HG03460 (cell line): ENCODE results near the gene PHF21B.
"Not testable (repeated sequence)": the region's sequence is repeated elsewhere in the genome, so short reads cannot be mapped to it uniquely, and the experiment has no call there.

ENCODE experiments used
- ATAC-seq: cut with Tn5 transposase; IDR thresholded peaks from one replicate; pipeline ENCODE4 v1.9.1; 2021; ENCODE audit not compliant: unreplicated experiment

Gene PHF21B

DNA sequence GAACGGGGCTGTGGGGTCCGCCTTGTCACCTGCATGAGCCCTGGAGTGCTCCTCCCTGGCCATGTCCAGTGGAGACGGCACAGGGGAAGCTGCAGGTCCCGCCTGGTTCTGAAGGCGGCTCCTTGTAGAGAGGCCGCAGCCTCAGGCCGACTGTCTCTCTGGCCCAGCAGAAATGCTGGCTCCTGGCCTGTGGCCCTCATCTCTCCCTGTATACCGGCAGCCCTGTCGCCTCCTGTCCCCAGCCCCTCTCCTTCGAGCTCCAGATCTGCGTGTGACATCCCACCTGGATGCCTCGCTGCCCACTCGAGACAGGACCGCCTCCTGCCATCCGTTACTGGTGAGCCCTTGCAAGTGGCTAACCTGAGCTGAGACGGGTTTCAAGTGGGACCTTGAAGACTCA lies 73.6 kb downstream of the PHF21B start:
- ATAC-seq = no peak

DNA sequence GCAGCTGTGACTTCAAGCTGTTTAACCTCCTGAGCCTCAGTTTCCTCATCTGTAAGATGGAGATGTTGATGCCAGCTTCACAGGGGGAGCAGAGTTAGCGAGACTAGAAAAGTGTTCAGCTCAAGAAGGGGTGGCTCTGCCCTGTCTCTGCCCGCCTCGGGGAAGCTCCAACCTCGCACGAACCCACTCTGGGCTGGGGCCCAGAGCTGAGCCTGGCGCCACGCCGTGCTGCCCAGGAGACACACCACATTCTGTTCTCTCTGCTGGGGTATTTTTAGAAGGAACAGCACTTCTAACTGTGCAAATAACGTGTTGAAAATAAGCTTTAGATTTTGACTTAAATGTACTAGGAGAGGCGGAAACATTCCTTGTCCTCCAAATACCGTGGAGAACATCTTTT lies 74.1 kb downstream of the PHF21B start:
- no peak for ATAC-seq

DNA sequence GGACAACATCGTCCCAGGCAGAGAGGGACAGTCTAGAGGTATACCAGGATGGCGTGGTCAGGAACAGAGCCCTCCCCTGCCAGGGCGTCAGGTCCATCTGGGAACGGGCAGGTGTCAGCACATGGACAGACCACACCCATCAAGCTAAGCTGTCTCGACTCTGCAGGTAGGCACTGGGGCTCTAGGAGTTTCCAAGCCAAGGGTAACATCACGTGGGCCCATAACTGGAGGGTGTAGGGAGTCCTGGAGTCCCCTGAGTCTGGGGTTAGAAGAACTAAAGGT lies 75.4 kb downstream of the PHF21B start:
- ATAC-seq = no peak

DNA sequence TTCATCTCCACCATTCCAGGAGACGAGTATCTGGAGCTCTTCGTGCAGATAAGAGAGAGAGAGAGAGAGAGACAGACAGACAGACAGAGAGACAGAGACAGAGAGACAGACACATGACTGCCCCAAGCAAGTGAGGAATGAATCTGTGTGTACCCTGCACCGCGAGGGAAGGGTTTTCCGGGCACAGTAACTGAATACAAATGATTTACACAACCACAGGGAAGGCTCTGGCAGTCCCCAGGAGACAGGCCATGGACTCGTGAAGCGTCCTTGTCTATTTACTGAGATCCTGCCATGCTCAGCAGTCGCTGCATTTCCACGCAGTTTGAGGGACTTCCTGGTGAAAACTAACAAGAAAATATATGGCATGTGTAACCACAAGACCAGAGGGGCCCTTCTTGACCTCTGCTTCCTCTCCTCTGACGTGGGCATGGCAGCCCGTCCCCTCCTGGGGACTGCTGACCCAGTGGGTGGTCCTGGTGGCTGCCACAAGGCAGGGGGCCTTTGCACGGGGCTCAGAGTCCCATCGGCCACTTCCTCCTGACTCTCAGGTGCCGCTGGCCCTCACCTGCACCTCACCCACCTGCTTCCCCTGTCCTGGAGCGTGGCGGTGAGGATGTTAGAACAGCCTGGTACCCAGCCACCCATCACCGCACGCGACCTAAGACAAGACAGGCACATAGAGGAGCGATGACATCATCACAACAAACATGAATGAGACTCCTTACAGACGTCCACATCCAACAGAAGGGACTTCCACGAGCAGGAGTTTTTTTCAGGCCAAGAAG lies 75.9 kb downstream of the PHF21B start:
- no peak for ATAC-seq

DNA sequence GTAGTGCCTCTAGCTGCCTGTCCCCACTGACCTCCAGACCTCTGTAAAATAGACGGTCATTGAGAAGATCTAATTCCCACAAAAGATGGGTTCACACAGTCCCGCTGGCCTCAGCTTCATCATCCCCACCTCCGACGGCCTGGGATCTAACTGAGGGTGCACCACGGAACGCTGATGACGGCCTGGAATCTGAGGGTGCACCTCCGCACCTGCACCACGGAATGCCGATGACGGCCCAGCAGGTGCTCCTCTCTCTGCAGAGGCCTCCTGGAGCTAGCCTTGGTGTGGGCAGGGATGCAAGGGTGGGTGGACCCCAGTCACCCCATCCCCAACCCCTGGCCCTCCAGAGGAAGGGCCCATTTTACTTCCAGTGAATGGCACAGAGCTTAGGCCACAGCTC lies 77.3 kb downstream of the PHF21B start:
- no peak for ATAC-seq

DNA sequence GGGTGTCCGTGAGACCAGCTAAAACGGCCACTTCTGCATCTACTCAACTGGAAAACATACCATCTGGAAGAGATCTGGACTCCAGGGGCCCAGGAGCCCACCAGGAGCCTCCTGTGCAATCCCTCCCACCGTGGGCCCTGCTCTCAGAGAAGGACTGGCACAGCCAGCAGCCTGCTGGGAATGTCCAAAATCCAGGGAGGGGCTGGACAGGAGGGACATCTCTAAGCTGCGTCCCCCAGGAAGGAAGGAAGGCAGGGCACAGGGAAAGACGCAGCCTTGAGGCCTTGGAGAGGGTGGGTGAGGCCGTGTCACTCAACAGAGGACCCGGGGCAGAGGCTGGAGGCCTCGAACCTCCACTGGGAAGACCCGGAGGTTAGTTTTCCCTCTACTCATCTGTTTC lies 78.0 kb downstream of the PHF21B start:
- no peak for ATAC-seq

DNA sequence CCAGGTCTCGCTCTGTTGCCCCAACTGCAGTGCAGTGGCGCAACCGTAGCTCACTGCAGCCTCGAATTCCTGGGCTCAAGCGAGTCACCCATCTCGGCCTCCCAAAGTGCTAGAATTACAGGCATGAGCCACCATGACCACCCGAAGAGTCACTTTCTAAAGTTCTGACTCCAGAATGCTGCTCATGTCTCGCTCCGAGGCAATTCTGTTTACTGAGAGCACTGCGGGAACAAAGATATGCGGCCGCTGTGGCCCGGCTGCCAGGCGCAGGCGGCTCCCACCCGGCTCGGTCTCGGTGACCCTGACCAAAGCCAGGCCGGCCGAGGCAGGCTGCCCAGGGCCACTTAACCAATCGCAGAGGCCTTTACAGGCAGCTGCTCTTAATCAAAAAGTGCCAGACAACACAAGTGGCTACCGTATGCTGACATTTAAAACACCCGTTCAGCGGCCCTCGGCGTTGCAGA lies 78.7 kb downstream of the PHF21B start:
- no peak for ATAC-seq

DNA sequence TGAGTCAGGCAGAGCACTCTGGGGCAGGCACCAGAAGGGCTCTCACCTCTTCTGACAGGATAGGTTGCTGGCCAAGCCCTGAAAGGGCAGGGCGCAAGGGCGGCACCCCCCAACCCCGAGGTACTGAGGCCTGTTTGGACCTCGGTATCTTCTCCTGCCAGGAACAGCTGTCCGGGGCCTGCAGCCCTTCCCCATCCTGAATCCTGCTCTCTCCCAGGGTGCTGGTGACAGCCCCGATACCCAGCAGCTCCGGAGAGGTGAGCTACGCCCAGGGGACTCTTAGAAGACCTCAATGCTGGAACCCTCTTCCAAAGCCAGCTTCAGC lies 79.1 kb downstream of the PHF21B start:
- ATAC-seq = no peak

DNA sequence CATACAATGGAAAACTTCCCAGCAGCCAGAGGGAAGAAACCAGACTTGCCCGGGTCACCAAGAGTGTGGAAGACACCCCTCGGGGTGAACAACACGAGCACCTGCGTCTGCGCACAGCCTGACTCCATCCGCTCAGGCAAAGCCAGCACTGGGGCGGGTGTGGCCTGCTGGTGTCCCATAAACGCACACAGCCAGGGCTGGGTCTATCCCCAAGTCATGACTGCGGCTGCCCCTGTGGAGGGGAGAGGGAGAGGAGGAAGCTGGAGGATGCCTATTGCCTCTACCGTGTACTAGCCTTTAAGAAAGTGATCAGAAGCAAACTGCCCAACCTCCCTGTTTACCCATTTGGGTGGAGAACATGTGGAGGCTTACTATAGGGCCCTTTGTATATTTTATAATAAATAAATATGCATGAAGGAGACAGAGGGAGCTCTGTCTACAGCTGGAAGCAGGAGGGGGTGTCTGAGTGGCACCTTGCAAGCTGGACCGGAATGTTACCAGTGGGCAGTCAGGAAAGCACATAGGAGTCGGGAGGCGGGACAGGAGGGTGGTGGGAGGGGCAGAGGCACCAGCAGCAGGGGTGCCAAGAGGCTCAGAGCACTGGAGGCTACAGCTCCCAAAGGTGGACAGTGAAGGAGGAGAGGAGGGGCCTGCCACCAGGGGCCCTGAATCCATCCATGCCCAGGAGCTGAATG lies 79.6 kb downstream of the PHF21B start:
- ATAC-seq = no peak

DNA sequence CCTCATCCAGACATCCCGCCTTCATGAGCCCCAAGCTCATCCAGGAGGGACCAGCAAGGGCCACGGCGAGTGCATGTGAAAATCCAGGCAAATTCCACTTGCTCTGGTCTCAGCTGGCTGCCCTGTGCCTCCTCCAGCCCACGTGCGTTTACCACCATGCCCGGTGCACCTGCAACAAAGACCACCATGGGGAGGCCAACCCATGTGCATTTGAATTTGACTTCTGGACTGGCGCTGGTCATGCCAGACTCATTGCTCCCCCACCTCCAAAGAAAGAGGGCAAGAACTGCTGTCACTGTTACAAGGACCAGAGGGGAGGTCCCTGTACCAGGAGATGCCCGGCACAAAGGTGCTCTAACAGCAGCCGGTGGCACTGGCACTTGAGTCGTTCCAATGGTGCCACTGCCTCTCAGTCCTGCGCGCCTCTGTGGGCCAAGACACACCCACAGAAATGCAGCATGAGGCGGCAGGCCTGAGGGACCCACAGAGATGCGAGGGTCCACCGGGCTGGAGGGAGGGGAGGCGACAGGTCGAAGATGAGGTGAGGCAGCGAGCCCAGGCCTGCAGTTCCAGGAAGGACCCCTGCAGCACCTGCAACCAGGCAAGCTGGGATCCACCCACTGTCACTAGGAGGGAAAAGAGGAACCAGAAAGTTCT lies 80.3 kb downstream of the PHF21B start:
- ATAC-seq = no peak

DNA sequence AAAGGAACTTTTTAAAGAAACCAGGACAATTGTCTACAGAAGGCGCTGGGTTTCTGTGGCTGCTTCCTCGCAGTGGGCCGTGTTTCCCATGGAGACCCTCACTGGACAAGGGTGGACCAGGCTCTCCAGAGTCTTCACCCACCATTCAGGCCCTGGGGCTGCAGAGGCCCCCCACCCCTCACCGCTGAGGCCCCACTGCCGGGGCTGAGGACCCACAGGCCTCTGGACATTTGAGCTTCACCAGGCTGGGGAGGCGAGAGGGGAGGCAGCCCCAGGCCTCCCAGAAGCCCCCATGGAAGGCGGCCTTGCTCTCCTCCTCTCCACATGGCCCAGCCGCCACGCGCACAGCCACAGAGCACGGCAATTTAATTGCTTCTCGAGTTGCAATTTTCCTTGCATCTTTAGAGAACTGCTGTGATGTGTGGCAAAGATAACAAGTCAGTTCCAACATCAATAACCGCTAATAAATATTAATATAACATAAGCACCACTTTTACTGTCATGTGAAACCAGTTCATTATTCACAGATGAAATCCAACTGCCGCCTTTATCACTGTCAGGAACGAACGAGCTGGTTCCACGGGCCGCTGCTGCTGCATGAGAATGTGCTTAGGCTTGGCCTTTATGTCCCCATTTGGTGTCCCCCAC lies 81.0 kb downstream of the PHF21B start:
- ATAC-seq = no peak

DNA sequence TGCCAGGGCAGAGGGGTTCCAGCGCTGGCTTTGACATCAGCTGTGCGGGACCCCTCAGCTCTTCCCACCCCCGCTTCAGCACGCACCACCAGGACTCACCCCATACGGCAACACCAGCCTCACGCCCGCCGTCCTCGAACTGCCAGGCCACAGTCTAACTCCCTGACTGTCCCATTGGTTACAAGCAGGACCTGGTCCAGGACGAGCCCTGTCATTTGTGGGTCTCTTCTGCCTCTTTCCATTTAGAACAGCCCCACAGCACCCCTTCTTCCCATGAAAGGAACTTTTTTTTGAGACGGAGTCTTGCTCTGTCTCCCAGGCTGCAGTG lies 81.7 kb downstream of the PHF21B start:
- ATAC-seq = no peak

DNA sequence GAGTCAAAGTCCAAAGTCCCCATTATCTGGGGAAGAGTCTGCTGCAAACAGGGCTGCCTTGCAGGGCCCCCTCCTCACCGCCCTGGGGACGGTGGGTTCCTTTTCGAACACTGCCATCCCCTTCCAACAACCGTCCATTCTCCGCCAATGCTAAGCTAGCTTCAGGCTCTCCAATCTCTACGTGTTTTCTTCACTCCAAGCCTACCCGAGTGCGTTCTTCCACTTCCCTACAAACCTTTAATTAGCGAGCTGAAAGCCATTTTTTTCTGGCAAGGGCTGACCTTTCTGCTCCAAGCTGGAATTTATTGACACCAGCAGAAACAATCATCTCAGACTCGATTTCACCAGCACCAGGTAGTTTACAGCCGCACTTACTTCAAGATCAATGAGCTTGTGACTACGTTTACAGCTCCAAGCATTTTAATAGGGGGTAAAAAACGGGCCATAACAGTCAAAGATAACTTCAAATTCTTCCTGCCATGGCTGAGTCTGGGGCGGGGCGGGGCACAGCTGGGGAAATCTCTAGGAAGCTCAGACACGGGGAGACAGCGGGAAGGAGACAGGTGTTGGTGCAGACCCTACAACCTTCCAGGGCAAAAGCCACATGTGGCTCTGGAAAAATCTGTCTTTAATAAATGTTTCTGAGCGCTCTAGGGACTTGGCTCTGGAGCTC lies 82.2 kb downstream of the PHF21B start:
- no peak for ATAC-seq

DNA sequence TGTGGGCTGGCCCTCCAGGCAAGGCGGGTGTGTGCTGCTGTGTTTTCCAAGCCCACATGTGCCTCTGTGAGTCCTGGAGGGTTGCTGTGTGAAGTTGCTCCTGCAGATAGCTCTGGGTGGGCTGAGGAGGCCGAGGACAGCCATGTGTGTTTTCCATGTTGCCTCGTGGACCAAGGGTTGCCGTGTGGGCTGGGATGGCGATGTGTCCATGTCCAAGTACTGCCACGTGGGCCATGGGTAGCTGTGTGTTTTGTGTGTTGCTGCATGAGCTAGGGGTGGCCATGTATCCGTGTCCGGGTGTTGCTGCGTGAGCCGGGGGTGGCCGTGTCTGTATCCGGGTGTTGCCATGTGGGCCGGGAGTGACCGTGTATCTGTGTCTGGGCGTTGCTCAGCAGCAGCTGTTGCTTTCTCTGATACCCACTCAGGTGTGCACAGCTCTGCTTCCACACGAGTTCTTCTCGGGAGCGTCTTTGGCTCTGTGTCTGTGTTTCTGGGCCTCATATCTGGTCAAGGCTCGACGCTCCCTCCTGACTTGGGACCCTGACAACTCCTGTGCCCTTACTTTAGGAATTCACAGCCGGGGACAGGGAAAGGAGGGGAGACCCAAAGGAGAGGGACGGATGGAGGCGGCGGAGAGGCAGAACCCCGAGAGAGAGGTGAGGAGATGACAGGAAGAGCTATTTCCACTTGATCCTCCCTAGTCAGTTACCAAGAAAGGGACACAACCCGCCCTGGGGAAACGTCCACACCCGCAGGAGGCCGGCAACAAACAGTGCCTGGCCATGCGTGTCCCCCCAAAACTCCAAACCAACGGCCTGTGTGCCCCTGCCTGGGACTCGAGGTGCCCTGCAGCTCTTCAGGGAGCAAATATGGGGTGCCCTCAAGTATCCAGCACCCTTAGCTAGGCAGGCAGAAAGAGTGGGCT lies 83.1 kb downstream of the PHF21B start:
- no peak for ATAC-seq

DNA sequence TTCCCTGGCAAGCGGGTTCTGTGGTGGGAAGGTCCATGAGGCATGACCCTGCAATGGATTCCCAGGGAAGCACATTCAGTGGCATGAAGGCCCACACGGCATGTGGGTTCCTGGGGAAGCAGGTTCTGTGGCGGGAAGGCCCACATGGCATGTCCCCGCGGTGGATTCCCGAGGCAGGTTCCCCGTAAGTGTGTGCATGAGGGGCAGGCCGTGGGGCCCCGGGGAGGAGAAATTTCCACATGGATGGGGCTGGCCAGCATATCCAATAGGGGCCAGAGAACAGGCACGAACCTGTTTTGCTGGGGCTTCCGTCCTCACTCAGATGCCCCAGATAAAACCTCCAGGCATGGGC lies 83.7 kb downstream of the PHF21B start:
- ATAC-seq = no peak

DNA sequence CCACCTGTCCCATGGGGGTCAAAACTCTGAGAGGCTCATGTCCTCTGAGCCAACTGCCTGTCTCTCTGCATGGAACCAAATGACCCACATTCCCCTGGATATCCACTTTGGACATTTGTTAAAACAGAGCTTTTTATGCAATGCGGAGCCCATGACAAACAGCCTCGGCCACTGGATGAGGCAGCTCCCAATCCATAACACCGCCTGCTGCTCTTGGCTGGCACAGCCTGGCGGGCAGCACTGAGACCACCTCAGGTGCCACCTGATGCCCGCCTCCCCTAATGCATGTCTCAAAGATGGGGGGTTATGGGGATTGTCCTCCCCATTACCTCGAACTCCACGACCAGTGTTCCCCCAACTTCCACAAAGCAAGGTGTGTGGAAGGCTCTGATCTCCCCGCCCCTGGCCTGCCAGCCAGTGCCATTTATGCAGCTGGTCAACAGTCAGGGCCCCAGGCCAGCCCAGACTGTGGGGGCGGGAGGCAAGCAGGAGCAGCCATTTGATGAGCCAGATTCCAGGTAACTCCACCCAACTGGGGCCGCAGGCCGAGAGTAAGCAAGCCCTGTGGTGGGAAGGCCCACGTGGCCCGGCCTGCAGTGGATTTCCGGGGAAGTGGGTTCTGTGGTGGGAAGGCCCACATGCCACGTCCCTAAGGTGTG lies 84.2 kb downstream of the PHF21B start:
- no peak for ATAC-seq

DNA sequence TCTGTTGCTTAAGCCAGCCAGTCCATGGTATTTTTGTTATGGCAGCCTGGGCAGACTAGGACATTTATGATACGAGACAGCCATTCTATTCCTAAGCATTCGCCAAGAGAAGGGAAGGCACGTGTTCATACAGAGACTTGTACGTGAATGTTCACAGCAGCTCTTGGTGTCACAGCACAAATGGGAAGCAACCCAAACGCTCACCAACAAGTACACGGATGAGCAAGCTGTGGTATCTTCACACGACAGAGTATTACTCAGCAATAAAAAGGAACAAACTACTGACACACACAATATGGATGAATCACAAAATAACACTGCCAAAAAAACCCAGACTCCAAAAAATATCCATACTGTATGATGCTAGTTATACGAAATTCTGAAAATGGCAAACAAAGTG lies 85.1 kb downstream of the PHF21B start:
- no peak for ATAC-seq

DNA sequence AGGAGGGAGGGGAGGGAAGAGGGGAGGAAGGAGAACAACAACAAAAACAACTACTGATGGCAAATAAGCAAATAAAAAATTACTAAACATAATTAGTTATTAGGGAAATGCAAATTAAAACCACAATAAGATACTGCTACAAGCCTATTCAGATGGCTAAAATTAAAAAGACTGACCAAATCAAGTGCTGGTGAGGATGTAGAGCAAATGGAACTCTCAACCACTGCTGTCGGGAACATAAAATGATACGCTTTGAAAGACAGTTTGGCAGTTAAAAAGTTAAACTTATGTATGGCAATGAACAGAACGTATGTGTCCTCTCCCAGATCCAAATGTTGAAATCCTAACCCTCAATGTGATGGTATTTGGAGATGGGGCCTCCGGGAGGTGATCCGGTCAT lies 85.7 kb downstream of the PHF21B start:
- no peak for ATAC-seq

DNA sequence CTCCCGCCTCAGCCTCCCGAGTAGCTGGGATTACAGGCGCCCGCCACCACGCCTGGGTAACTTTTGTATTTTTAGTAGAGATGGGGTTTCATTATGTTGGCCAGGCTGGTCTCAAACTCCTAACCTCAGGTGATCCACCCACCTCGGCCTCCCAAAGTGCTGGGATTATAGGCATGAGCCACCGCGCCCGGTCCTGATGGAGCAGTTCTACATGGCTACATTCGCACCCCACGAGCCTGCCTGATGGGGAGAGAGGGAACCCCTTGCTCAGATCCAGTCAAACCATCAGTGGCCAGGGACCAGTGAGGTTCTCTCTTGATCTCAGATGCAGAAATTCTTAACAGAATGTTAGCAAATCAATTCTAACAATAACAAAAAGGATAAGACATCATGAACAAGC lies 88.0 kb downstream of the PHF21B start:
- ATAC-seq = not testable (repeated sequence)

DNA sequence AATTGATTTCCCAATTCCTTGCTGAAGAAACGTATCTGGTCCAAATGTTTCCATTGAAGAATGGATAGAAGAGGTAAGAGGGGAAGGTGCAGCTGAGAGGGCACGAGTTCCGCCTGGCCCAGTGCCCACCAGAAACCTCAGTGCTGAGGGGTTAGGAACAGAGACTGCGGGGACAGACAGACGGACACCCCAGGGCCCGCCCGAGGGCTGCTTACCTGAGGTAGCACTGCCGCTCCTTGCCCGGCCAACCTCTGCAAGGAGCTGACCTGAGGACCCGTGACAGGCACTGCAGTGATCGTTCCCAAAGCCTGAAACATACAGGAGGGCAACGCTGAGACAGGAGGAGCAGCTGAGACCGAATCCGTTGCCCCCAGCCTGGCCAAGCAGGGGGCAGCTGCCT lies 89.6 kb downstream of the PHF21B start:
- no peak for ATAC-seq
